Ishikawa (cell line): Measurements from ENCODE around the gene UBTD2.

Source experiments
- CEBPB ChIP-seq: IDR thresholded peaks from 2 replicates; pipeline ENCODE4 v1.6.1; 2012
- CREB1 ChIP-seq: IDR thresholded peaks from 2 replicates; pipeline ENCODE4 v1.6.1; 2012; ENCODE audit warnings: low read depth
- EGR1 ChIP-seq: IDR thresholded peaks from 2 replicates; pipeline ENCODE4 v1.6.1; 2012
- EP300 ChIP-seq: IDR thresholded peaks from 2 replicates; pipeline ENCODE4 v1.6.1; 2012; ENCODE audit warnings: borderline replicate concordance
- FOXM1 ChIP-seq: IDR thresholded peaks from 2 replicates; pipeline ENCODE4 v1.6.1; 2012; ENCODE audit warnings: low read depth, borderline replicate concordance
- NFIC ChIP-seq: IDR thresholded peaks from 2 replicates; pipeline ENCODE4 v1.6.1; 2012
- RAD21 ChIP-seq: IDR thresholded peaks from 2 replicates; pipeline ENCODE4 v1.6.1; 2012; ENCODE audit warnings: low read depth
- REST ChIP-seq: IDR thresholded peaks from 2 replicates; pipeline ENCODE4 v1.6.1; 2012; ENCODE audit warnings: low read depth, mild to moderate bottlenecking
- TCF12 ChIP-seq: IDR thresholded peaks from 2 replicates; pipeline ENCODE4 v1.6.1; 2012; ENCODE audit warnings: low read depth
- USF1 ChIP-seq: IDR thresholded peaks from 2 replicates; pipeline ENCODE4 v1.6.1; 2012
- YY1 ChIP-seq: IDR thresholded peaks from 2 replicates; pipeline ENCODE4 v1.6.1; 2012; ENCODE audit warnings: low read depth
- ZBTB7A ChIP-seq: IDR thresholded peaks from 2 replicates; pipeline ENCODE4 v1.6.1; 2012; ENCODE audit warnings: low read depth
- TF ChIP-seq, protein P1 (sequence below): IDR thresholded peaks from 2 replicates; pipeline ENCODE4 v1.6.1; 2012

GRCh38 chr5:172319708-172320441, 36.3 kb upstream of the UBTD2 start:
- TF ChIP-seq FOXM1: no peak
- no peak for TF ChIP-seq YY1
- TF ChIP-seq CEBPB: no peak
- no peak for TF ChIP-seq ZBTB7A
- no peak for TF ChIP-seq RAD21
- TF ChIP-seq REST: no peak
- no peak for TF ChIP-seq CREB1
- no peak for TF ChIP-seq EGR1
- TF ChIP-seq, protein P1, sequence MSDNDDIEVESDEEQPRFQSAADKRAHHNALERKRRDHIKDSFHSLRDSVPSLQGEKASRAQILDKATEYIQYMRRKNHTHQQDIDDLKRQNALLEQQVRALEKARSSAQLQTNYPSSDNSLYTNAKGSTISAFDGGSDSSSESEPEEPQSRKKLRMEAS: no peak
- no peak for TF ChIP-seq EP300
- no peak for TF ChIP-seq USF1
- TF ChIP-seq TCF12: no peak
- no peak for TF ChIP-seq NFIC
